ENCODE data around the gene CECR2.

Gene CECR2

GRCh38 chr22:17371448-17371847 is 2.2 kb downstream of the CECR2 start (continued):
- TF ChIP-seq TSHZ2 (CRISPR knock-in tag; IDR thresholded peaks at IDR 0.05), result no peak
- no peak for TF ChIP-seq RARB (CRISPR knock-in tag; IDR thresholded peaks at IDR 0.05)
- no peak for TF ChIP-seq OSR1 (CRISPR knock-in tag; IDR thresholded peaks at IDR 0.05)

- ATAC-seq, result no peak
- no peak for TF ChIP-seq ZFP3 (CRISPR knock-in tag; IDR thresholded peaks at IDR 0.05)
- no peak for TF ChIP-seq TSHZ2 (CRISPR knock-in tag; IDR thresholded peaks at IDR 0.05)
- no peak for TF ChIP-seq PATZ1 (CRISPR knock-in tag; IDR thresholded peaks at IDR 0.05; ENCODE audit: borderline replicate concordance)
- no peak for TF ChIP-seq ZNF70 (CRISPR knock-in tag; IDR thresholded peaks at IDR 0.05)
- TF ChIP-seq PPARA (CRISPR knock-in tag; IDR thresholded peaks at IDR 0.05; ENCODE audit: borderline replicate concordance), result no peak
- TF ChIP-seq ZNF565 (CRISPR knock-in tag; conservative IDR thresholded peaks at IDR 0.05; ENCODE audit: low read depth), result no peak
- no peak for TF ChIP-seq CREB5 (CRISPR knock-in tag; IDR thresholded peaks at IDR 0.05; ENCODE audit: low read depth)
- no peak for TF ChIP-seq SNAI2 (CRISPR knock-in tag; IDR thresholded peaks at IDR 0.05)
- TF ChIP-seq RARB (CRISPR knock-in tag; IDR thresholded peaks at IDR 0.05), result no peak
- no peak for TF ChIP-seq CSRNP3 (CRISPR knock-in tag; IDR thresholded peaks at IDR 0.05)
- no peak for TF ChIP-seq GLIS3 (CRISPR knock-in tag; IDR thresholded peaks at IDR 0.05)
- no peak for TF ChIP-seq BACH2 (CRISPR knock-in tag; IDR thresholded peaks at IDR 0.05; ENCODE audit: borderline replicate concordance)
- TF ChIP-seq ZC3H10 (CRISPR knock-in tag; IDR thresholded peaks at IDR 0.05), result no peak
- no peak for TF ChIP-seq POU6F1 (CRISPR knock-in tag; IDR thresholded peaks at IDR 0.05; ENCODE audit: borderline replicate concordance, low read depth)
- TF ChIP-seq CSDC2 (CRISPR knock-in tag; IDR thresholded peaks at IDR 0.05), result no peak
- TF ChIP-seq OSR1 (CRISPR knock-in tag; IDR thresholded peaks at IDR 0.05), result no peak
- no peak for TF ChIP-seq TOX (CRISPR knock-in tag; IDR thresholded peaks at IDR 0.05; ENCODE audit: borderline replicate concordance)
Measured at GRCh38 chr22:17373855-17374254, 4.6 kb downstream of the CECR2 start.

Data from SK-N-SH treated with all-trans-retinoic acid at 6 μM for 48 hours (cell line).